IMR-90 (cell line): Measurements from ENCODE around the gene EBF4. TPM values are rescaled to one million over a fixed set of nuclear protein-coding genes. Genes with fewer than 3 reads are reported as not detected.
"Not testable (repeated sequence)": the region's sequence is repeated elsewhere in the genome, so short reads cannot be mapped to it uniquely, and the experiment has no call there.

Experiments
- ATAC-seq: fragments of 200-7000 bp; cut with Tn5 transposase; 2 replicates; pipeline ENCODE4 v1.9.1; 2020; ENCODE audit warnings: low read depth, mild to moderate bottlenecking, moderate library complexity
- BruUV-seq: library from RNA; stranded (reverse); fragments of 400-500 nt; replicated peaks from 2 replicates; lab custom pipeline; 2021; lab: Mats Ljungman, UMichigan
- CTCF ChIA-PET: fragments of 300-600 bp; formaldehyde crosslinking; extraction: SDS; loops from one replicate; lab custom pipeline; 2021; ENCODE audit warnings: antibody characterized with exemption; lab: Yijun Ruan, JAX
- POLR2A ChIA-PET: fragments of 300-600 bp; sonication (Branson Sonifier 250); formaldehyde crosslinking; loops from one replicate; lab custom pipeline; 2022; ENCODE audit warnings: antibody characterized with exemption; ENCODE audit not compliant: unreplicated experiment; lab: Charles Lee
- DNase-seq: peaks from one replicate; pipeline ENCODE4 v3.0.0; 2013
- H2AFZ ChIP-seq: replicated peaks from 2 replicates; pipeline ENCODE3; 2013; ENCODE audit warnings: low read length, mild to moderate bottlenecking; ENCODE audit not compliant: poor library complexity
- H2AK5ac ChIP-seq: 2 replicates; pipeline ENCODE4 v1.6.1; 2013; ENCODE audit warnings: low read depth, low read length, inconsistent platforms
- H2AK9ac ChIP-seq: replicated peaks from 2 replicates; pipeline ENCODE3; 2013; ENCODE audit warnings: mild to moderate bottlenecking, low read depth, low read length, moderate library complexity; ENCODE audit not compliant: poor library complexity
- H2BK120ac ChIP-seq: 2 replicates; pipeline ENCODE4 v1.6.1; 2013; ENCODE audit warnings: low read depth, low read length, inconsistent platforms
- H2BK15ac ChIP-seq: 3 replicates; pipeline ENCODE4 v1.6.1; 2013; ENCODE audit warnings: low read depth, low read length, inconsistent platforms
- H2BK20ac ChIP-seq: 2 replicates; pipeline ENCODE4 v1.6.1; 2013; ENCODE audit warnings: low read depth, mild to moderate bottlenecking, inconsistent platforms, low read length, moderate library complexity
- H2BK5ac ChIP-seq: 2 replicates; pipeline ENCODE4 v1.6.1; 2013; ENCODE audit warnings: mild to moderate bottlenecking, low read depth, low read length, inconsistent platforms; ENCODE audit not compliant: poor library complexity, severe bottlenecking
- H3K14ac ChIP-seq: replicated peaks from 2 replicates; pipeline ENCODE4 v1.6.1; 2013; ENCODE audit warnings: low read depth, low read length, inconsistent platforms
- H3K18ac ChIP-seq: 2 replicates; pipeline ENCODE4 v1.6.1; 2013; ENCODE audit warnings: low read depth, low read length, control low read depth
- H3K23ac ChIP-seq: 2 replicates; pipeline ENCODE4 v1.6.1; 2013; ENCODE audit warnings: low read depth, low read length, inconsistent platforms
- H3K27ac ChIP-seq: 2 replicates; pipeline ENCODE4 v1.5.1; 2013; ENCODE audit warnings: mild to moderate bottlenecking, control low read depth, low read length; ENCODE audit not compliant: insufficient read depth
- H3K27me3 ChIP-seq: 2 replicates; pipeline ENCODE4 v1.6.1; 2013; ENCODE audit warnings: low read length; ENCODE audit not compliant: control insufficient read depth, insufficient read depth
- H3K36me3 ChIP-seq: 2 replicates; pipeline ENCODE4 v1.6.1; 2013; ENCODE audit warnings: low read length, mixed read lengths; ENCODE audit not compliant: control insufficient read depth, insufficient read depth
- H3K4ac ChIP-seq: 2 replicates; pipeline ENCODE4 v1.6.1; 2013; ENCODE audit warnings: low read depth, low read length, inconsistent platforms
- H3K4me1 ChIP-seq: 2 replicates; pipeline ENCODE4 v1.6.1; 2013; ENCODE audit warnings: low read length, mixed read lengths; ENCODE audit not compliant: control insufficient read depth, insufficient read depth
- H3K4me2 ChIP-seq: 2 replicates; pipeline ENCODE4 v1.6.1; 2013; ENCODE audit warnings: low read depth, mild to moderate bottlenecking, control low read depth, low read length, moderate library complexity
- H3K4me3 ChIP-seq: 2 replicates; pipeline ENCODE4 v1.5.1; 2013; ENCODE audit warnings: low read depth, mild to moderate bottlenecking, control low read depth, low read length, moderate library complexity; ENCODE audit not compliant: insufficient read depth
- H3K56ac ChIP-seq: 2 replicates; pipeline ENCODE4 v1.6.1; 2013; ENCODE audit warnings: low read length, inconsistent platforms; ENCODE audit not compliant: insufficient read depth; ENCODE audit errors: extremely low read depth
- H3K79me1 ChIP-seq, 2 experiments: 2 replicates each; pipeline ENCODE4 v1.6.1; 2013; ENCODE audit warnings: low read length in 2 of 2, inconsistent platforms in 1 of 2, low read depth in 1 of 2
- H3K9ac ChIP-seq: 2 replicates; pipeline ENCODE4 v1.6.1; 2013; ENCODE audit warnings: low read depth, low read length, control low read depth
- H3K9me1 ChIP-seq: 2 replicates; pipeline ENCODE4 v1.6.1; 2013; ENCODE audit warnings: low read length, inconsistent platforms; ENCODE audit not compliant: insufficient read depth
- H3K9me3 ChIP-seq: 2 replicates; pipeline ENCODE4 v1.6.1; 2013; ENCODE audit warnings: low read length; ENCODE audit not compliant: control insufficient read depth, insufficient read depth
- H4K20me1 ChIP-seq: 2 replicates; pipeline ENCODE4 v1.6.1; 2013; ENCODE audit warnings: low read length, inconsistent platforms; ENCODE audit not compliant: insufficient read depth
- H4K5ac ChIP-seq: 2 replicates; pipeline ENCODE4 v1.6.1; 2013; ENCODE audit warnings: mild to moderate bottlenecking, low read depth, low read length, control low read depth
- H4K8ac ChIP-seq, 2 experiments: 2 replicates each; pipeline ENCODE4 v1.6.1; 2013; ENCODE audit warnings: low read depth in 2 of 2, low read length in 2 of 2, control low read depth in 1 of 2, inconsistent platforms in 1 of 2
- H4K91ac ChIP-seq: 2 replicates; pipeline ENCODE4 v1.6.1; 2013; ENCODE audit warnings: low read depth, low read length, inconsistent platforms; ENCODE audit not compliant: insufficient read depth
- WGBS, 2 experiments: methylation state at CpG; one replicate each; pipeline versions ENCODE4 v1.1.5 to v1.1.7; 2013; ENCODE audit warnings: missing lambda C conversion rate in 2 of 2; ENCODE audit not compliant: insufficient read length in 1 of 2; ENCODE audit errors: extremely low coverage in 2 of 2; 5-methylcytosine and 5-hydroxymethylcytosine counted together
- dilution Hi-C: fragments of 300-500 bp; cut with HindIII; formaldehyde crosslinking; loops from one replicate; pipeline ENCODE4 v1.14.3; 2018; ENCODE audit warnings: low sequenced_read_pairs; ENCODE audit not compliant: unreplicated experiment
- in situ Hi-C: fragments of 300-500 bp; cut with MboI; formaldehyde crosslinking; loops from 3 replicates; pipeline ENCODE4 v1.14.3; 2019; ENCODE audit warnings: low sequenced_read_pairs, inconsistent platforms, mixed read lengths
- intact Hi-C: fragments of 100-400 bp; cut with micrococcal nuclease; formaldehyde crosslinking; loops from 2 replicates; pipeline ENCODE4 v1.10.0; 2022
- polyA plus RNA-seq, 3 experiments: library from polyadenylated mRNA; depleted of rRNA; stranded (reverse); fragments of >200 nt; gene quantifications; 2 replicates each; pipeline ENCODE4 v1.2.3, GENCODE V29; 2012; ENCODE audit warnings: low replicate concordance in 1 of 3
- total RNA-seq: library from RNA; depleted of rRNA; stranded (reverse); fragments of >200 nt; gene quantifications from 2 replicates; pipeline ENCODE4 v1.2.3, GENCODE V29; 2012

Gene EBF4
- total and polyA plus RNA-seq, 2 of the 4 experiments (the other 2 are of a cell fraction) = 0.18 to 1.1 TPM

DNA sequence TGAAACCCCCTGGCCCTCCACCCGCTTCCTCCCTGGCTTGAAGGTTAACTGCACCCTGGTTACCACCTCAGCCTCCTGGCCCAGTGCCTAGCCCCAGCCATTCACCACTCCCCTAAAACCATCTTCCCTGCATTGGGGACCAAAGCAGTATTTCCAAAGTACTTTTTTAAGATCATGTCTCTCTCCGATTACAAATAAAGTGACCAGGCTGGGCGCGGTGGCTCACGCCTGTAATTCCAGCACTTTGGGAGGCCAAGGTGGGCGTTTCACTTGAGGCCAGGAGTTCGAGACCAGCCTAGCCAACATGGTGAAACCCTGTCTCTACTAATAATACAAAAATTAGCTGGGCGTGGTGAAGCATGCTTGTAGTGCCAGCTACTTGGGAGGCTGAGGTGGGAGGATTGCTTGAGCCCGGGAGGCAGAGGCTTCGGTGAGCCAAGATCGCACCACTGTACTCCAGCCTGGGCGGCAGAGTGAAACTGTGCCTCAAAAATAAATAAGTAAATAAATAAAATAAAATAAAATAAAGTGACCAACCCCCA, 3.5 kb downstream of the EBF4 start:
- H3K18ac ChIP-seq, H3K9me3 ChIP-seq, H2AK5ac ChIP-seq, H2BK5ac ChIP-seq, H4K5ac ChIP-seq, DNase-seq, dilution Hi-C loops, CTCF ChIA-PET, H2BK120ac ChIP-seq, H3K4me2 ChIP-seq, H3K14ac ChIP-seq, H3K4ac ChIP-seq, BruUV-seq, H3K23ac ChIP-seq, H3K36me3 ChIP-seq, H4K20me1 ChIP-seq, H2AFZ ChIP-seq, in situ Hi-C loops, H4K91ac ChIP-seq, H3K9ac ChIP-seq, H2AK9ac ChIP-seq, H3K27ac ChIP-seq, H3K4me3 ChIP-seq, H3K9me1 ChIP-seq, H2BK15ac ChIP-seq, ATAC-seq, H3K79me1 ChIP-seq, H3K4me1 ChIP-seq, POLR2A ChIA-PET, H3K56ac ChIP-seq, H4K8ac ChIP-seq, H2BK20ac ChIP-seq: not testable (repeated sequence)
- 100% methylated on average over 1 of the region's 12 CpGs; no CpG with 5 or more reads in 1 of the 2 experiments for WGBS, 2 experiments
- H3K27me3 ChIP-seq = peaks cover 64% of the 10 kb centered on the region
- intact Hi-C loops = loop anchor here (2.0 kb wide), 1 partner anchor 45 kb away; no protein-coding TSS in a partner anchor
